HG02798 (cell line): ENCODE data around the gene AGAP1.

Experiments
- ATAC-seq: cut with Tn5 transposase; IDR thresholded peaks from one replicate; pipeline ENCODE4 v1.9.1; 2021; ENCODE audit warnings: mild to moderate bottlenecking; ENCODE audit not compliant: unreplicated experiment, poor library complexity

Gene AGAP1

DNA sequence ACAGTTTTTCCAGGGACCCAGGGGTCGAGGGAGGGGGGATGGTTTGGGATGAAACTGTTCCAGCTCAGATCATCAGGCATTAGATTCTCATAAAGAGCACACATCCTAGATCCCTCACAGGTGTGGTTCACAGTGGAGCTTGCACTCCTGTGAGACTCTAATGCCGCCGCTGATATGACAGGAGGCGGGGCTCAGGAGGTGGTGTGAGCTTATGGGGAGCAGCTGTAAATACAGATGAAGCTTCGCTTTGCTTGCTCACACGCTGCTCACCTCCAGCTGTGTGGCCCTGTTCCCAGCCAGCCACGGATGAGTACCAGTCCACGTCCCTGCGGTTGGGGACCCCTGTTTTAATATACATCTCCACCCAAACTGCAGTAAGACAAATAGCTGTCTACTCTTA is 204.2 kb downstream of the AGAP1 start:
- ATAC-seq = no peak

GRCh38 chr2:235698491-235698890 is 204.6 kb downstream of the AGAP1 start:
- ATAC-seq = no peak

GRCh38 chr2:235699576-235699975 is 205.7 kb downstream of the AGAP1 start:
- no peak for ATAC-seq

DNA sequence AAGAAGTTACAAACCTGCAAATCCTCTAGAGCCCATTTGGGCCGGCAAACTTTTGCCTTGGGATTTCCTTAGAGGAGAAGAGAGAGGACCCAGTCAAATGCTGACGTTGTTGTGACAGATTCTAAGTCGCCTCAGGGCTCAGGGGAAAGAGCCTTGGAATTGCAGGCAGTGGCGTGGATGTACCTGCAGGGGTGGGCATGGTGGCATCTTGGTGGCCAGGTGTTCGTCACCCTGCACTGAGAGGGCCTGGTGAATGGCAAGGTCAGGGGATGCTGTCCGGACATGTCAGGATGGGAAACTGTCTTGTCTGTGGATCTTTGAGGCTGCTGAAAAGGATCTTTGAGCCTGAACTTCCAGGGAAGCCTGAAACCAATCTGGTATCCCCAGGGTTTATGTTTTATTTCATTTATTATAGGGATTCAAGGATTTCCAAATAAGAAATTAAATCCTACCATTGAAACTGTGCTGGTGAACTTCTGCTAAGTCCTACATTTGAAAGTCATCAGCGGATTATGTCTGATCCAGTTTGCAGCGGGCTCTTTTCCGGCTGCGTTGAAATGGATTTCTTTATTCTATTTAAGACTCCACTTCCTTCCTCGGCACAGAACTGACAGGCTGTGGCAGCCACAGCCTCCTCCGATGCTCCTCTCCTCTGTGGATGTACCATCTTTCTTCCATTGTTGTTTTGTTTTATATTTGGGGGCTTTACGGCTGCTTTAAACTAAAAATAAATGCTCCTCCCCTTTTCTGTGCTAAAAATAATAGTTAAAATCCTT is 207.6 kb downstream of the AGAP1 start:
- no peak for ATAC-seq

DNA sequence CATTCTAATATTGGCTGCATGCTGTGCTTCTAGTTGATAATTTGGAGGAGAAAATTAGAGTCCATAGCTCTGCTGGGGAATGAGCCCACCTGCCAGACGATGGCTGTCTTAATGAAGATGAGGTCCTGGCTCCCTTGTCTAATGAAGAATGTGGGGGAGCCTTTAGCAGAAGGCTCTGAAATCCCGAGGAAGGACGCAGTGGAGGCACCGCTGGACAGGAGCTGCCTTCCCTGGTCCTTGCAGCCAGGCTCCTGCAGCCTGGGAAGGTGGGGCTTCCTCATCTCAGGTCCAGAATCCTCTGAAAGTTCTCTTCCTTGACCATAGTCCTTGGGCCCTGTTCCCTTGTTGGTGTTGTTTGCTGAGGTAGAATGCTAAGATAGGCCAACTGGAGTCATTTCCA is 208.3 kb downstream of the AGAP1 start:
- ATAC-seq = no peak

- ATAC-seq = no peak
Observed at GRCh38 chr2:235703711-235704295, 210.0 kb downstream of the AGAP1 start.

- ATAC-seq = no peak
Observed at GRCh38 chr2:235705296-235705695, 211.5 kb downstream of the AGAP1 start.

GRCh38 chr2:235706506-235706905 is 212.7 kb downstream of the AGAP1 start:
- no peak for ATAC-seq

DNA sequence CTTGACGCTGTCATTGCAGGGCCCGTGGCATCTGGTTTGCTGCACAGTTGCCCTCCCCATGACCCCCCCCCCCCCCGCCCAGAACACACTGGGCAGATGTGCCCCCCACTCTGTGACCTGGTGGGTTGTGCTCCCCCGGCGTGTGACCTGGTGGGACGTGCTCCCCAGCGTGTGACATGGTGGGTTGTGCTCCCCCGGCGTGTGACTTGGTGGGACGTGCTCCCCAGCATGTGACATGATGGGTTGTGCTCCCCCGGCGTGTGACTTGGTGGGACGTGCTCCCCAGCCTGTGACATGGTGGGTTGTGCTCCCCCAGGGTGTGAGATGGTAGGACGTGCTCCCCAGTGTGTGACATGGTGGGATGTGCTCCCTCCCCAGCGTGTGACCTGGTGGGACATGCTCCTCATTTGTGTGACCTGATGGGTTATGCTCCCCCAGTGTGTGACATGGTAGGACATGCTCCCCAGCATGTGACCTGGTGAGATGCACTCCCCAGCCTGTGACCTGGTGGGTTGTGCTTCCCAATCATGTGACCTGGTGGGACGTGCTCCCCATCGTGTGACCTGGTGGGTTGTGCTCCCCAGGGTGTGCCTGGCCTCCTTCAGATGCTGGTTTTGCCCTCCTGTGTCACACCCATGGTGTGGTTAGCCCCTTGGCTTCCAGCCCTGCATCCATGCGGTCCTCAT is 213.7 kb downstream of the AGAP1 start:
- no peak for ATAC-seq

DNA sequence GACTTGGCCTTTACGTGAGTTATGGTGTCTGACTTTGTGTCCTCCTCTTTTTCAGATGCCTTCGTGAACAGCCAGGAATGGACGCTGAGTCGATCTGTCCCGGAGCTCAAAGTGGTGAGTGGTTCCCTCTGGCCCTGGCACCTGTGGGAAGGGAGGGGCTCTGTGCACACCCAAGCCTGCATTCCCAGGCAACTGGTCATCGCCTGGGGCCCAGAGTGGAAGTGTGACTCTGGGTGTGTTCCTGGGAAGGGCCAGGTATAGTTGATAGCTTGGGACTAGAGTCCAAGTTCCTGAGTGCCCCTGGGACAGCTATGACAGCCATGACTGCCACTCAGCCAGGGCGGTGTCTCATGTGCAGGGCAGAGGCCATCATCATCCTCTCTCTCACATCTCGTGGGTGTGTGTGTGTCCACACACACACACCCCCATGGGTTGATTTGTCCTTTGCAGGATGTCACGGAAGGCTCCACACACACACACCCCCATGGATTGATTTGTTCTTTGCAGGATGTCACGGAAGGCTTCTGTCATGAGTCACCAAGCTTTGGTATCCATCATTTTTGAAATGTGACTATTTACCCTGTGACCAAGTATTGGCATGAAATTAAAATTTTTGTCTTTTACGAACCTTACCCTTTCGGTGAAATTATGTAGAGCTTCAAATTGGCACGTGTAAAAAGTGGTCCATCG is 215.4 kb downstream of the AGAP1 start:
- no peak for ATAC-seq

DNA sequence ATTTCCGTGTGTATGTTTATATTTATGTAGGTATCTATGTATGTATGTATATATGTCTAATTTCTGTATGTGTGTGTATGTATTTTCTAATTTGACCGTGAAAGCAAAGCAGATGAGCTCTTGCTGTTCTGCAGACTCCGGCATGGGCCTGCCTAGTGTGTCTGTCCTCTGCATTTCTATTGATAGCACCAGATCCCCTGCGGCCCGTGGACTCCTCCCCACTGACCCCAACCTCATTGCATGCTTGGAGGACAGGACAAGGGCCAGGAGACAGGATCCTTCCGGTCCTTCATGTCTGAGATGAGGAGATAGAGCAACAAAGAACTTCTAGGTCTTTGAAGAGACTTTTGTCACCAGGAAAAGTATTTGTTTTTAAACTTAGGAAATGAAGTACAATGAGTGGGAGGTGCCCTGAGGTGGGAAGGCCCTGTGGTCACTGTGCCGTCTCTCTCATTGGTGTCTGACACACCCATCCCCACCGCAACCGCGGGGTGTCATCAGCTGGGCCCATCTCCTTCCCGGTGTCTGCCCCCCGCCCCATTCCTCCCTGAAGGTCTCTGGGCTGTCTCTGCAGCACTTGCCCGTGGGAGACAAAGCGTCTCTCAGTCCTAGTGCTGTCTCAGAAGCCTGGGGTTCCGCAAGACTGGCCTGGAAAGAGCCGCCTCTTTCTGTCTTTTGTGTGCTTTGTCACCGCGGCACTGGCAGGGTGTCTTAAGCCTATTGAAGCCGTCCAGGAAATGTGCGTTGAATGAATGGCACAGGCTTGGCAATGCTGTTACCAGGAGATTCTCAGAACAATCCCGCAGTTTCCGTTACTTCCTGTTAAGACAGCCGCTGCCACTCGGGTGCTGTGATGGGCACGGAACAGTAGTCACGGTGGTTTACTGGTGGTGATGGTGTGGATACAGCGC is 216.4 kb downstream of the AGAP1 start:
- no peak for ATAC-seq

GRCh38 chr2:235710933-235711332 is 217.1 kb downstream of the AGAP1 start:
- no peak for ATAC-seq

DNA sequence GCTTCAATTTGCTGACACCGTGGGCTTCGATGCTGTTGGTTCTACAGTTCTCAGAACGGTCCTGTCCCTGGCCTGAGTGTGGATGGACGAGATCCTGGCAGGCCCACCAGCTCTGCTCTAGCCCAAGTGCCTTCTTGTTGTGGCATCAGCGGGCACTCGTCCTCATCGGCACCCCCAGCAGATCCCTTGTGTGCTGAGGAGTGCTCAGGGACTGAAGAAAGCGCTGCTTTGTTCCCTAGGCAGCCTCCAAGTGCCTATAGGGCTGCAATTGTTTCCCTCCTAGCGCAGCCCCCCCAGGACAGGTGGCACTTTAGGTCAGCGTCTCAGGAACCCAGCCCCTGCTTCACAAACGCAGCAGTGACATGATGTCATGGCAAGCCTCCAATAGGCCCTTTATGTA is 217.7 kb downstream of the AGAP1 start:
- ATAC-seq = no peak

DNA sequence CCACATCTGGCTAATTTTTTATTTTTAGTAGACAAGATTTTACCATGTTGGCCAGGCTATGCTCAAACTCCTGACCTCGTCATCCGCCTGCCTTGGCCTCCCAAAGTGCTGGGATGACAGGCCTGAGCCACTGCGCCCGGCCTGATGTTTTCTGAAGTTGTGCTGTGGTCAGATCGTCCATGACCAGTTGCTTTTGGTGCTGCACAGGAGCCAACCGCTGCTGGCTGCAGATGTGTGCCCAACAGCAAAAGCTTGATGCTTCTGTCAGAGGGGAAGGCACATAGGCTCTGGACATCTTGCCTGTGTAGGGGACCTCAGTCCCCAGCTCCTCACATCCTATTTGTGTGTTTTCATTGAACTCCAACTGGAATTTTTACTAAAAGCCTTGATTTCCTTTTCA is 218.3 kb downstream of the AGAP1 start:
- ATAC-seq = no peak

DNA sequence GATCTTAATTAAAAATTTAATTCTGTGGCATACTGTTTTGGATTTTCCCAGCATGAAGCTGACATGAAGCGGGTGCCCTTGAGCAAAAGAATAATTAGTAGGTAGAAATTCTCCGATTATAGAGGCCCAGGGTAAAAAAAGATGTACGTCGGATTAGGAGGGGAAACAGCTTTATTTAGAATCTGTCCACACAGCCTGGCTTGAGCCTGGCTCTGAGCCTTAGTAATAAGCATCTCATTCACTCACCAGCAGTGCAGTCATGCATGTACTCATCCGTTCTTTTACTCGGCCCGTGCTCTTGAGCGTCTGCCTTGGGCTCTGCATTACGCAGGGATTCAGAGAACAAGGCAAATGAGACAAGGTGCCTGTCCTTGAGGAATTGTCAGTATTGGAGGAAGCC is 219.3 kb downstream of the AGAP1 start:
- no peak for ATAC-seq

DNA sequence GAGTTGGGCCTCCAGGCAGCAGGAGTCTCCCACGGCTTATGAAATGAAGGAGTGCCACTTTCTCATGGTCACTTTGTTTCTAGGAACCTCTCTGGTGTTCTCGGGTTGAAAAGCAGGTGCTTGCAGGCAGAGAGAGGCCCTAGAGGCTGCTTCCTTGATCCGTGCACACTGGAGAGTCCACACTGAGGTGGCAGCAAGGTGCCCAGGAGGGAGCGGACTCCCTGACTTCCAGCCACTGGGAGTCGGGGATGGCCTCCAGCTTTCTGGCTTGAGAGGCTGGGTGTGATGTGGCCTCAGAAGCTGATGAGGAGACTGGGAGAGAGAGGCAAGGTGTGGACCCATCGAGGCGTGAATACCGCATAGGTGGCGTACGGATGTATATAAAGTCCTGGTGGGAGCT is 221.8 kb downstream of the AGAP1 start:
- ATAC-seq = no peak

GRCh38 chr2:235716875-235717496 is 223.1 kb downstream of the AGAP1 start:
- ATAC-seq = no peak

GRCh38 chr2:235719146-235719942 is 225.5 kb downstream of the AGAP1 start:
- no peak for ATAC-seq

DNA sequence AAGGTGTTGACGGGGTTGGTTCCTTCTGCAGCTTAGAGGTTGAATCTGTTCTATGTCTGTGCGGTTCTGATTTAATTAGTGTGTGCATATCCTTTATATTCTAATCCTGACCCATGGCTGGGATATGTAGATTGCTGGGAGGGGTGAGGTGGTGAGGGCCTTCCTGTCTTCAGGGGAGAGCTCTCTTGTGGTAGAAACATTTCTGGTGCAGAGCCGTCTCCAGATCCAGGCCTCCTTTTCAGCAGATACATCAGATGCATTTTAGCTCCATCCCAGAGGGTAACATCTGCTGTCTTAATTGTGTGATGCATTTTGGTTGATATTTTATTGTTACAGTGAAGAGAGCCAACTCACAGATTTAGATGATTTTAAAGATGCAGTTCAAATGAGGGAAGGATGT is 227.8 kb downstream of the AGAP1 start:
- ATAC-seq = no peak
